Measurements from ENCODE around the gene BBS9.
A peak's percentile ranks its signal among the peaks of the same experiment; 100 is the strongest.
"Not testable (repeated sequence)": the region's sequence is repeated elsewhere in the genome, so short reads cannot be mapped to it uniquely, and the experiment has no call there.

Gene BBS9

GRCh38 chr7:33504266-33504665 lies 374.9 kb downstream of the BBS9 start:
- DNase-seq (ENCODE audit: low read depth), result no peak
- TF ChIP-seq, protein P1, sequence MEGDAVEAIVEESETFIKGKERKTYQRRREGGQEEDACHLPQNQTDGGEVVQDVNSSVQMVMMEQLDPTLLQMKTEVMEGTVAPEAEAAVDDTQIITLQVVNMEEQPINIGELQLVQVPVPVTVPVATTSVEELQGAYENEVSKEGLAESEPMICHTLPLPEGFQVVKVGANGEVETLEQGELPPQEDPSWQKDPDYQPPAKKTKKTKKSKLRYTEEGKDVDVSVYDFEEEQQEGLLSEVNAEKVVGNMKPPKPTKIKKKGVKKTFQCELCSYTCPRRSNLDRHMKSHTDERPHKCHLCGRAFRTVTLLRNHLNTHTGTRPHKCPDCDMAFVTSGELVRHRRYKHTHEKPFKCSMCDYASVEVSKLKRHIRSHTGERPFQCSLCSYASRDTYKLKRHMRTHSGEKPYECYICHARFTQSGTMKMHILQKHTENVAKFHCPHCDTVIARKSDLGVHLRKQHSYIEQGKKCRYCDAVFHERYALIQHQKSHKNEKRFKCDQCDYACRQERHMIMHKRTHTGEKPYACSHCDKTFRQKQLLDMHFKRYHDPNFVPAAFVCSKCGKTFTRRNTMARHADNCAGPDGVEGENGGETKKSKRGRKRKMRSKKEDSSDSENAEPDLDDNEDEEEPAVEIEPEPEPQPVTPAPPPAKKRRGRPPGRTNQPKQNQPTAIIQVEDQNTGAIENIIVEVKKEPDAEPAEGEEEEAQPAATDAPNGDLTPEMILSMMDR (IDR thresholded peaks at IDR 0.05; ENCODE audit: control insufficient read depth, insufficient read depth, low read depth, low read length, missing control alignments), result no peak
- no peak overlapping the region for H3K4me3 ChIP-seq (ENCODE audit: control insufficient read depth, low read depth, low read length)

GRCh38 chr7:33509206-33509605 lies 379.8 kb downstream of the BBS9 start:
- TF ChIP-seq, protein P1 (IDR thresholded peaks at IDR 0.05; ENCODE audit: control insufficient read depth, insufficient read depth, low read depth, low read length, missing control alignments), result no peak
- DNase-seq (ENCODE audit: low read depth), result peak; percentile 7

DNA sequence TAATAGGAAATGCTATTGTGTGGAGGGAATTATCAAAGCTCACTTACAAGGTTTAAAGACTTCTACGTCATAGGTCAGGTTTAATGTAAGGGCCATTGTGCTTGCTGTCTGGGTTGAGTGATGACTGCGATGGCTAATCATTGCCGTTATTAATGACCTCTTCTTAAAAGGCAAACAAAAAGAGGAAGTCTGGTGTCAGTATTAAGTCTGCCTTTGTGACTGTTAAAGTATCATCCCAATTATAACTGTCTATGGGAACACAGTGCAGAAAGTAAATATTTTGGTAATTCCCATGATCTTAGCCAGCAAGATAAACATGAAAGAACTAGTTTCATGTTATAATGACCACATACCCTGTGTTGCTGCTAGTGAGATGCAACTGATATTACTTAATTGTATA lies 382.4 kb downstream of the BBS9 start:
- TF ChIP-seq, protein P1 (IDR thresholded peaks at IDR 0.05; ENCODE audit: control insufficient read depth, insufficient read depth, low read depth, low read length, missing control alignments), result no peak
- no peak overlapping the region for H3K4me3 ChIP-seq (ENCODE audit: control insufficient read depth, low read depth, low read length)
- DNase-seq (ENCODE audit: low read depth), result no peak

More at GRCh38 chr7:33509206-33509605, 379.8 kb downstream of the BBS9 start:
- no peak overlapping the region for H3K4me3 ChIP-seq (ENCODE audit: control insufficient read depth, low read depth, low read length)

DNA sequence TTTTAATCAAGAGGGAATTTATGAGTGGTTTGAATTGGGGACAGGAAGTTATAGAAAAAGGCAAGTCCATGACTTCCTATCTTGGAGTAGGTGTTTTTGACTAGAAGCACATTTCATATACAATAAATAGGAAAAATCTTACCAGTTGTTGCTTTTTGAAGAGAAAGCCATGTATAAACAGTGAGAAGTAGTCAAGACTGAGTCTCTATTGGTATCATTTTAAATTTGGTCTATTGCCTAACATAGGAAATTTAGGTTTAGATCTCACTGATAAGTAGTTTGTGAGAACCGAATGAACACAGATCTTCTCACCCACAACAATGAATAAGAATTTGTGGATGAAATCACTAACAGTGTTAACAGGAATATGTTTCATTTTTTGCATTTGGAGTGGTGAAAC lies 387.2 kb downstream of the BBS9 start:
- DNase-seq (ENCODE audit: low read depth), result no peak

GRCh38 chr7:33517191-33517590 lies 387.8 kb downstream of the BBS9 start:
- TF ChIP-seq, protein P1 (IDR thresholded peaks at IDR 0.05; ENCODE audit: control insufficient read depth, insufficient read depth, low read depth, low read length, missing control alignments), result no peak
- H3K4me3 ChIP-seq (ENCODE audit: control insufficient read depth, low read depth, low read length), result no peak overlapping the region
- no peak for DNase-seq (ENCODE audit: low read depth)

More for the DNA sequence above, 387.2 kb downstream of the BBS9 start:
- TF ChIP-seq, protein P1 (IDR thresholded peaks at IDR 0.05; ENCODE audit: control insufficient read depth, insufficient read depth, low read depth, low read length, missing control alignments), result no peak
- no peak overlapping the region for H3K4me3 ChIP-seq (ENCODE audit: control insufficient read depth, low read depth, low read length)

- DNase-seq (ENCODE audit: low read depth); H3K4me3 ChIP-seq (ENCODE audit: control insufficient read depth, low read depth, low read length): not testable (repeated sequence)
Observed at GRCh38 chr7:33527008-33527407, 397.6 kb downstream of the BBS9 start.

- DNase-seq (ENCODE audit: low read depth); H3K4me3 ChIP-seq (ENCODE audit: control insufficient read depth, low read depth, low read length): not testable (repeated sequence)
Observed at GRCh38 chr7:33527613-33528012, 398.2 kb downstream of the BBS9 start.

GRCh38 chr7:33529070-33529469 lies 399.7 kb downstream of the BBS9 start:
- no peak overlapping the region for H3K4me3 ChIP-seq (ENCODE audit: control insufficient read depth, low read depth, low read length)
- TF ChIP-seq, protein P1 (IDR thresholded peaks at IDR 0.05; ENCODE audit: control insufficient read depth, insufficient read depth, low read depth, low read length, missing control alignments), result no peak
- DNase-seq (ENCODE audit: low read depth), result no peak
